Erythroblast (primary cell): ENCODE results near the gene RGMA.

Experiments used
- GATA1 ChIP-seq: IDR thresholded peaks from 2 replicates; pipeline ENCODE4 v1.6.1; 2011; ENCODE audit warnings: low read depth, mild to moderate bottlenecking, control low read depth, low read length, moderate library complexity
- POLR2A ChIP-seq: IDR thresholded peaks from 2 replicates; pipeline ENCODE4 v1.6.1; 2011; ENCODE audit warnings: mild to moderate bottlenecking, low read length

DNA sequence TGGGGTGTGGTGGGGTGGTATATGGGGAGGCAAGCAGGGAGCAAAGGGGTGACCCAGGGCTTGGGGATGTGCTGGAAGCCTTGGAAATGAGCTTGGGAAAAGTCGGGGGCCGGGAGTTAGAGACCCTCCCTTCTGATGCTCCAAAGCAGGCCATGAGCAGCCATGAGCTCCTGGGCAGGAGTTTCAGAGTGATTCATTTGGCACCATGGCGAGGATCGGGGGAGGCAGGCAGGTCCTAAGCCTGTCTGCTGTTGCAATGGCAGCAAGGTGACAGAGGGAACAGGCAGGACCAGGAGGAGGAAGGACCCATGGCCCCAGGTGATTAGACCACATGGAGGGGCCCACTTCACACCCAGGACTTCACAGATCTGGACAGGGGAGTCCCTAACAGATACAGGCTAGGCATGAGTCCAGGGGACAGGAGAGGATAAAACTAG lies 21.3 kb downstream of the RGMA start:
- TF ChIP-seq POLR2A (no peak), GATA1 (no peak)
